Esophagus mucosa (tissue), 1 donor: ENCODE results near the gene CCDC47. TPM values are rescaled to one million over a fixed set of nuclear protein-coding genes. Genes with fewer than 3 reads are reported as not detected.
"Not testable (repeated sequence)": the region's sequence is repeated elsewhere in the genome, so short reads cannot be mapped to it uniquely, and the experiment has no call there.

Experiments used
- ATAC-seq: fragments of 200-7000 bp; cut with Tn5 transposase; one replicate; pipeline ENCODE4 v1.9.1; 2020
- total RNA-seq: library from RNA; stranded (reverse); gene quantifications from one replicate; pipeline ENCODE4 v1.2.4, GENCODE V29; 2023
- donor health status: DM: yes; HTN: yes; CAD: no.

Gene CCDC47
- total RNA-seq, 1 donor from 2014 or later = 50.6 TPM

GRCh38 chr17:63720194-63720593 lies 53.2 kb downstream of the CCDC47 start:
- not testable (repeated sequence) for ATAC-seq

DNA sequence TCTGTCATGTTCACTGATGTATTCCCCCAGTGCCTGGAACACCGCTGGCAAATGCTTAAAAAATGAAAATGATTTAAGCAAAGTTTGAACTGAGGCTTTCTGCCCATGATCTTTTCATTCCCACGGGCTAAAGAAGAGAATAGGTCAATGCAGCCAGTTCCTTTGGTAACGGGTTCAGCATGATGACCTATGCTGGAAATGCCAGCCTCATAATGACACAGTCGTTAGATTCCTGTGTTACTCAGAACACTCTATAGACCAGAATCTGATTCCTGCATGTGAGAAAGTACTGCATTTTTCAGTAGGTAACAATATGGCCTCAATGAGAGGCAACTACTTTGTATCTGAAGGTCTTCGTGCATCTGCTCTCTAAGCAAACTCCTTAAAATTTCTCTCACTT lies 54.4 kb downstream of the CCDC47 start:
- ATAC-seq = no peak

DNA sequence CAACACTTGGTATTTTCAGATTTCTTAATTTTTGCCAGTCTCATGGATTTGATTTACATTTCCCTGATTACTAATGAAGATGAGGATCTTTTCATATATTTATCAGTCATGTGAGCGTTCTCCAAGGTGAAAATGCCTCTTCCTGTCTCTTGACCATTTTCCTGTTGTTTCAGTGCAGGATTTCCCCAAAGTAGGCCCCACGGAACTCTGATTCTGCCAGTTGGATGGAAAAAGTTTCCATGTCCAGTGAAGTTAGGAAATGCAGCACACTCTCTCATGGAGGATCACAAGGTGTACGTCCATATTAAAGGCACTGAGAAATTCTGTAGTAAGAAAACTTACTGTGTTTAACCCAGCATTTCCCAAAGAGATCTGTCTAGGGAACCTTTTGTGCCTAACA lies 57.0 kb downstream of the CCDC47 start:
- ATAC-seq = no peak

- no peak for ATAC-seq
Measured at GRCh38 chr17:63714550-63715277, 58.7 kb downstream of the CCDC47 start.

DNA sequence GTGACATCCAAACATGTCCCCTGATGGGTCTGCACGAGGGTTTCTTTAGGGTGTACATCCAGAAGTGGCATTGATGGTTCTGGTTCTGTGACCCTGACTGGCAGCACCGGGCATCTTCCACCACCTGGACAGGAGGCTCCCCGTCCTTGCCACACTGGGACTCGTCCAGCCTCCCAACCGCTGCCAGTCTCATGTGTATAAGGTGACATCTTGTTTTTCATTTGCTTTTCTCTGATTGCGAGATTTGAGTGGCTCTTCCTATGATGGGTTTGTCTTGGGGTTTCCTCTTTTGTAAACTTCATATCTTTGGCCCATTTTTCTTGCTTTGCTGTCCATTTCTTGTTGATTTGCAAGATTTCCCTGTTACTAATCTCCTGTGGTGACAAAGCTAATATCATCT lies 64.3 kb downstream of the CCDC47 start:
- ATAC-seq = no peak

- ATAC-seq = no peak
Measured at GRCh38 chr17:63707151-63707550, 66.2 kb downstream of the CCDC47 start.

DNA sequence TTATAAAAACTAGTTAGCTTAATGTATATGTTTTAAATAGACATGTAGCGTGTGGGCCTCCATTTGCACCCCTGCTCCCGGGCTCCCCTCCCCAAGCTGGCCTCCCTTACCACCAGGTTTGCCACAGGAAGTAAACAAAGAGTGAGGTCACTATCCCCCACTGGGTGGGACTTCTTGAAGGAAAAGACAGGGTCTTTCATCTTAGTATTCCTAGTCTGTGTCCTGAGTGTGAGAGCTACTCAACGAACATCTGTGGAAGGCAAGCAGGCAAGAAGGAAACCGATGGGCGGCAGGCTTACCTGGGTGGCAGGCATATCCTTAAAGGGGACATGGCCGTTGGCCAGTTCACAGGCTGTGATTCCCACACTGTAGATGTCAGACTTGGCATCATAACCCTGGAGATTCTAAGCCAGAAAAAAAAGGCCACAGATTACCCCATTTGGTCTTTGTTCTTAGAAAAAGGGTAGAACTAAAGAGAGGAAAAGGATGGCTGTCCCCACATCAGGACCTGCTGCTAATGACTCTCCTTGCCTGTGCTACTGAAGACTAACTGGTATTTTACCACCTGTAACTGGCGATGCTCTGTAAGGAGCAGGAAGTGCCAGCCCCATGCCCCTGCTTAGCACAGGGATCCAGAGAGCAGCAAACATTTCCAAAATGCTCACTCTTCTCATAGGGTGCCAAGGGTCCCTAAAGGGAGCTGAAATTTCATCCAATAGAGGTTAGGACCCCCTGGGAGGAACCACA lies 66.9 kb downstream of the CCDC47 start:
- no peak for ATAC-seq

DNA sequence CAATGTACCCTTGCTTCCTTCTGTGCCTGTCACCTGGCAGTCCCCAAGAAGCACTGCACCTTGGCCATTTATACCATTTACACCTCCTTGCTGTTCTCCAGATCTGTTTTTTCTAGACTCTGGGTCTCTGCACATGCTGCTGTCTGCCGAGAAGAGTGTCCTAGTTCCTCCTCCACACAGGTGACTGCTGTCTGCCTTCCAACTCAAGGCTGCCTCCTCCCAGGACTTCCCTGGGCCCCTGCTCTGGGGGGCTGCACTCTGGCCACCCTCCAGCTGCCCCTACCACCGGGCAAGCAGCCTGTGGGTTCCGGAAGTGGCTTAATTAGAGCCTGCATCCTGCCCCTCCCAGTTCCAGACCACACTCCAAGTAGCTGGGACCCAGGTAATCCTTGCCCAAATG lies 67.7 kb downstream of the CCDC47 start:
- no peak for ATAC-seq

- ATAC-seq = no peak
Measured at GRCh38 chr17:63704836-63705235, 68.6 kb downstream of the CCDC47 start.

DNA sequence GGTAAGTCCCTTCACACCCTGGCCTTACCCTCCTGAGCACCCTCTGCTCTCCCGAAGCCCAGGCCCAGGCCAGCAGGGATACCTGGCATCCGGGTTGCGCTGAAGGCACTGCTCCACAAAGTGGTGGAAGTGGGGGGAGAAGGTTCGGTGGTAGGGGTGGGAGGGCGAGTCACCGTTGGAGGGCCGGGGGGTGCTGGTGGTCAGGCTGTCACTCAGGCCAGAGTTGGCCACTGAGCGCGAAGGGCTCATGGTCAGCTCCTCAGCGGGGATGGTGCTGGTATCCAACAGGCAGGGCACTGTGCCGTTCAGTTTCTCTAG lies 69.2 kb downstream of the CCDC47 start:
- ATAC-seq = no peak

- ATAC-seq = no peak
Measured at GRCh38 chr17:63703556-63704258, 69.7 kb downstream of the CCDC47 start.

- no peak for ATAC-seq
Measured at GRCh38 chr17:63703029-63703428, 70.4 kb downstream of the CCDC47 start.

- no peak for ATAC-seq
Measured at GRCh38 chr17:63702721-63703015, 70.7 kb downstream of the CCDC47 start.

DNA sequence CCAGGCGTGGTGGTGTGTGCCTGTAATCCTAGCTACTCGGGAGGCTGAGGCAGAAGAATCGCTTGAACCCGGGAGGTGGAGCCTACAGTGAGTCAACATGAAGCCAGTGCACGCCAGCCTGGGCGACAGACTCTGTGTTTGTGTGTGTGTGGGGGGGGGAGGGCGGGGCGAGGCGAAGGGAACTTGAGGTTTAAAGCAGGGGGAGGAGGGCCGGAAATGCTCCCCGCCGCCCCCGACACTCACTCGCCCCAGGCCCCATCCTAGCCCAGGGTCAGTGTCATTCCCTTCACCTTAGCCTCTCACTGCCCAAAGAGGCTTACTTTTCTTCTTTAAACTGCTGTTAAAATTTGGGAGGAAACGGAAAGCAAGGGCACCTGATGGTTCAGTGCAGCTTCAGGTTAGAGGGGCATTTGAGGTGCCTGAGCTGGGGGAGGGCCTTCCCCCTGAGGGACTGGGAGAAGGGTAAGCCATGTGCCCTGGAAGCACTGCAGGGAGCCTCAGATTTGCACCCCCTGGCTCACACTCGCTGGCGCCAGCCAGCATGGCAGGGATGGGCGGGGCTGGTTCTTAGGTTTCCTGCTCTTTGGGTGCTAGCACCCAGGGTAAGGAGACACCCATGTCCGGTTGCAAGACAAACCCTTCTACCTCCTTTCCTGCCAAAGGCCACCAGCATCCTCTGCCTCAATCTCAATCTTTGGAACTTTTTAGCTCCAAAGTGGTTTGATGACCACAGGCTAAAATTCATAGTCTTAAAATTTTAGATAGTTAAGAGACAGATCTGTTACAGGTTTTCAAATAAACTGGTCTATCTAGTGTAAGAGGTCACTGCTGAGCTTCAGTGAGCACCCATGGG lies 71.3 kb downstream of the CCDC47 start:
- ATAC-seq = no peak

DNA sequence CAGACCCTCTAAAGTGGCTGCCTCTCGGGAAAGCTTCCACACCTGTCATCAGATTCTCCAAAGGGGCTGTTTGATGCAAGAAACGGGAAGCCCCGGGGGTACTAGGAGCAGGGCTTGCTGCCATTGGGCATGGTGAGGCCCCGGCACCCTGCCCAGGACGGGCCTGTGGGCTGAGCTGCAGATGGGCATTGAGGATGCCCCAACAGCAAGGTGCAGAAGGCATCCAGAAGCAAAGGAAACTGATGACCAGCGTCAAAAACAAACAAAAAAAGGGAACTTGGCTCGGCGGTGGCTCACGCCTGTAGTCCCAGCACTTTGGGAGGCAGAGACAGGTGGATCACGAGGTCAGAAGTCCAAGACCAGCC lies 72.0 kb downstream of the CCDC47 start:
- ATAC-seq = no peak

- peak; percentile 3 for ATAC-seq
Measured at GRCh38 chr17:63700528-63701455, 72.6 kb downstream of the CCDC47 start.

DNA sequence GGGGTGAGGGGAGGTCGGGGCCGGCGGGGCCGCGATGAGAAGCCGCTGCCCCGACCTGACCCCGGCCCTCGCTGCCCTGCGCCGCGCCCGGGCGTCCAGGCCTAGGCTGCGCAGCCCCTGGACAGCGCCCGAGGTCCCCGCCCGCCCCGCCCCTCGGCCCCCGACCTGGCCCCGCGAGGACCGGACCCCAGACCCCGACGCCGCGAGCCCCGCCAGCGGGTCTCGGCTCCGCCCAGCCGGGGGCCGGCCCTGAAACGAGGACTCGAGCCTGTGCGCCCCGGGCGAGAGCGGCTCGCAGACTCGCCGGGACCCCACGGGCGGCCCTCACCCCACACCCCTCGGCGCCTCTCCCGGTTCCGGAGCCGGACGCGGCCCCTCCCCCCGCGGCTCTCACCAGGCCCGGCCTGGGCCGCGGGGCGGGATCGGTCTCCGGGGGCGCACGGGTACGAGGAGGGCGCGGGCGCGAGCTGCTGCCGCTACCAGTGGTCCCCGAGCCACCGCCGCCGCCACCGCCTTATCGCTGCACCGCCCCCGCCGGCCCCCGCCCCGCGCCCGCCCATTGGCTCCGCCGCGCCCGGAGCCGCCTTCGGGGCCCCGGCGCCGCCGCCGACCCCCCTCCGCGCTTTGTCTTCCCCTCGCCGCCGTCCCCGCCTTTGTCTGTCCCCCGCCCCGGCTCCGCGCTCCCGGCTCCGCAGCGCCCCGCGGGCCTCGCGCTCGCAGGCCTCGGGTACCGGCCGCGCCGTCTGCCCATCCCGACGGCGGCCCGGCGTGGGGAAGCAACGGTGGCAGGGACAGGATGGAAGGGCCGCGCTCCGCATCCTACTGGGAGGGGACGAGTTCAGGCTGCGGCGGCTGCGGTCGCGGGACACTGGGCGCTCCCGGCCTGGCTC lies 73.5 kb downstream of the CCDC47 start, which contains the start of gene LIMD2:
Gene LIMD2 (minus strand): TSS at position 488 of the 890 bp plus-strand sequence. CDS start 827 bp downstream, outside the sequence.
- peak; percentile 14 for ATAC-seq

DNA sequence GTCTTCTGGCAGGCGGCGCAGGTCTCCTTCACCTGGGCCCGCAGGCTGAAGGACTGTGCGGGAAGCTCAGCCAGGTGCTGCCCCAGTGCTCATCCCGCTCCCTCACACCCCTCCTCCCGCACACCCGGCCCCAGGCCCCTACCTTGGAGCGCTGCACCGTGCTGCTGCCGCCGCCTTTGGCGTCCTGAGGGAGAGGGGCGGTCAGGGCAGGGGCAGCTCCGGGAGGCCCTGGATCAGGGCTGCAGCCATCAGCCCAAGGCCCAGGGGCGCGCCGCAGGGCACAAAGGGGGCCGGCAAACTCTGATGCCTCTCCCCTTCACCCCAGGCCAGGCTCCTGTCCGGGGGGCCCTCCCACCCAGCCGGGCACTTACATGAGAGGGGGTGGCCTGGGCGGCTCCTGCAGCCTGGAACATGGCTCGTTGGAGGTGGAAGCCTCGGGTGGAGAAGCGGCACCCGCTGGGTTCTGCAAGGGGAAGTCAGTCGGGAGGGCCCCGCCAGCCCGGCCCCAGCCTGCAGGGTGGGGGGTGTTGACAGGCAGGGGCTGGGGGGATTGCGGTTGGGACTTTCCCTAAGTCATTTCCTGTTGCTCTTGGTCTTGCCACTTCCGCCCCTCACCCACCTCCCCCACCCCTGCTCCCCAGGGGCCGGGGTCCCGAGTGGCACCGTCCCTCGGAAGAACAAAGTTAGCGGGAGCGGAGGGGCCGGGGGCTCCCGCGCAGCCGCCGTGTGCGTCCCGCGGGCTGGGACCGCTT lies 74.3 kb downstream of the CCDC47 start:
- ATAC-seq = peak; percentile 41

GRCh38 chr17:63698381-63698885 lies 75.0 kb downstream of the CCDC47 start:
- no peak for ATAC-seq
